ENCODE results near the gene CISD2.

- TF ChIP-seq CTCF (conservative IDR thresholded peaks at IDR 0.05 in 1 of 2, IDR thresholded peaks at IDR 0.05 in 1 of 2; ENCODE audit: low read depth in 1 of 2, low read length in 2 of 2) (no peak), EZH2 (IDR thresholded peaks at IDR 0.05; ENCODE audit: low read length, missing control alignments) (no peak)
Observed at GRCh38 chr4:102823897-102824296, 44.9 kb upstream of the CISD2 start.

All from fibroblast of lung (primary cell).